Loucy (cell line): ENCODE measurements around the gene GPR15LG.
"Not testable (repeated sequence)": the region's sequence is repeated elsewhere in the genome, so short reads cannot be mapped to it uniquely, and the experiment has no call there.

Experiments used
- H2AFZ ChIP-seq: fragments of 200-600 bp; sonication (generic); 2 replicates; pipeline ENCODE4 v1.6.0; 2016; ENCODE audit warnings: antibody characterized with exemption, mild to moderate bottlenecking, low read length, moderate library complexity
- H3F3A ChIP-seq: fragments of 200-600 bp; 2 replicates; pipeline ENCODE4 v1.6.0; 2016; ENCODE audit warnings: antibody characterized with exemption, low read depth, mild to moderate bottlenecking
- H3K27me3 ChIP-seq: fragments of 200-600 bp; sonication (generic); 2 replicates; pipeline ENCODE4 v1.6.1; 2014; ENCODE audit warnings: low read length, mild to moderate bottlenecking; ENCODE audit not compliant: insufficient read depth, poor library complexity, severe bottlenecking
- H3K36me3 ChIP-seq: fragments of 200-600 bp; sonication (generic); 2 replicates; pipeline ENCODE4 v1.6.1; 2016; ENCODE audit warnings: low read length; ENCODE audit not compliant: insufficient read depth
- H3K4me1 ChIP-seq: fragments of 200-600 bp; sonication (generic); 2 replicates; pipeline ENCODE4 v1.5.1; 2014; ENCODE audit warnings: low read length, mild to moderate bottlenecking; ENCODE audit not compliant: insufficient read depth, poor library complexity, severe bottlenecking
- H3K4me2 ChIP-seq: fragments of 200-600 bp; sonication (generic); 2 replicates; pipeline ENCODE4 v1.6.0; 2014; ENCODE audit warnings: antibody characterized with exemption, low read length, low read depth, mild to moderate bottlenecking; ENCODE audit not compliant: poor library complexity, severe bottlenecking
- H3K4me3 ChIP-seq: fragments of 200-600 bp; sonication (generic); 2 replicates; pipeline ENCODE4 v1.5.1; 2014; ENCODE audit warnings: low read length, mild to moderate bottlenecking, mixed read lengths; ENCODE audit not compliant: poor library complexity, severe bottlenecking
- H3K79me2 ChIP-seq: fragments of 200-600 bp; sonication (generic); 2 replicates; pipeline ENCODE4 v1.6.1; 2014; ENCODE audit warnings: low read length; ENCODE audit not compliant: insufficient read depth
- H3K9ac ChIP-seq: fragments of 200-600 bp; sonication (generic); 2 replicates; pipeline ENCODE4 v1.6.0; 2014; ENCODE audit warnings: mild to moderate bottlenecking, low read depth, low read length, moderate library complexity; ENCODE audit not compliant: poor library complexity, severe bottlenecking
- H3K9me2 ChIP-seq: fragments of 200-600 bp; sonication (generic); replicated peaks from 2 replicates; pipeline ENCODE4 v1.6.1; 2016; ENCODE audit warnings: low read depth, low read length, mixed read lengths
- H3K9me3 ChIP-seq: fragments of 200-600 bp; sonication (generic); 2 replicates; pipeline ENCODE4 v1.6.1; 2014; ENCODE audit warnings: mild to moderate bottlenecking, antibody characterized with exemption, low read length, low read depth; ENCODE audit not compliant: insufficient read depth
- H4K20me1 ChIP-seq: fragments of 200-600 bp; sonication (generic); 2 replicates; pipeline ENCODE4 v1.6.0; 2014; ENCODE audit warnings: antibody characterized with exemption, low read length, mild to moderate bottlenecking; ENCODE audit not compliant: insufficient read depth, poor library complexity, severe bottlenecking
- CTCF ChIP-seq: fragments of 200-600 bp; sonication (generic); conservative IDR thresholded peaks from 2 replicates; pipeline ENCODE4 v1.5.1; 2014; ENCODE audit warnings: mild to moderate bottlenecking, antibody characterized with exemption, low read length
- EZH2phosphoT487 ChIP-seq: fragments of 200-600 bp; IDR thresholded peaks from 2 replicates; pipeline ENCODE4 v1.6.1; 2018; ENCODE audit warnings: antibody characterized with exemption, mild to moderate bottlenecking, moderate library complexity, borderline replicate concordance

Gene GPR15LG

GRCh38 chr10:84178160-84178609, 4.6 kb downstream of the GPR15LG start:
- H3K4me2 ChIP-seq = peak overlapping the region; percentile 0
- TF ChIP-seq EZH2phosphoT487 (no peak), CTCF (no peak)
- H3K9me2 ChIP-seq = no peaks in the 10 kb centered on the region

GRCh38 chr10:84179059-84179710, 5.6 kb downstream of the GPR15LG start:
- TF ChIP-seq EZH2phosphoT487 (no peak), CTCF (no peak)
- Histone ChIP-seq H2AFZ (no peak overlapping the region), H3K9me3 (no peaks in the 10 kb centered on the region)

More at GRCh38 chr10:84178160-84178609, 4.6 kb downstream of the GPR15LG start:
- peaks cover 3% of the 10 kb centered on the region for H3K4me1 ChIP-seq
- H3K9ac ChIP-seq = no peak overlapping the region
- no peaks in the 10 kb centered on the region for H4K20me1 ChIP-seq
- no peak overlapping the region for H2AFZ ChIP-seq
- H3K4me3 ChIP-seq = no peak overlapping the region
- no peaks in the 10 kb centered on the region for H3K9me3 ChIP-seq
- H3K79me2 ChIP-seq = no peaks in the 10 kb centered on the region
- no peaks in the 10 kb centered on the region for H3K27me3 ChIP-seq
- no peaks in the 10 kb centered on the region for H3F3A ChIP-seq
- H3K36me3 ChIP-seq = no peaks in the 10 kb centered on the region

GRCh38 chr10:84180386-84180785, 6.8 kb downstream of the GPR15LG start:
- not testable (repeated sequence) for H2AFZ ChIP-seq, H4K20me1 ChIP-seq, H3K4me2 ChIP-seq, H3K9me3 ChIP-seq, H3K4me1 ChIP-seq, H3K4me3 ChIP-seq, H3K36me3 ChIP-seq, H3K27me3 ChIP-seq, H3F3A ChIP-seq, H3K9me2 ChIP-seq, H3K79me2 ChIP-seq, H3K9ac ChIP-seq

More at GRCh38 chr10:84179059-84179710, 5.6 kb downstream of the GPR15LG start:
- no peak overlapping the region for H3K9ac ChIP-seq
- H3K9me2 ChIP-seq = no peaks in the 10 kb centered on the region
- no peak overlapping the region for H3K4me3 ChIP-seq
- no peaks in the 10 kb centered on the region for H3K27me3 ChIP-seq
- no peaks in the 10 kb centered on the region for H3K36me3 ChIP-seq
- H3K4me1 ChIP-seq = peaks cover 3% of the 10 kb centered on the region
- no peaks in the 10 kb centered on the region for H3F3A ChIP-seq
- no peak overlapping the region for H3K4me2 ChIP-seq
- no peaks in the 10 kb centered on the region for H4K20me1 ChIP-seq
- H3K79me2 ChIP-seq = no peaks in the 10 kb centered on the region

GRCh38 chr10:84181631-84182030, 8.0 kb downstream of the GPR15LG start:
- no peaks in the 10 kb centered on the region for H4K20me1 ChIP-seq
- H3K4me3 ChIP-seq = no peak overlapping the region
- no peaks in the 10 kb centered on the region for H3F3A ChIP-seq
- H3K4me2 ChIP-seq = no peak overlapping the region
- H3K79me2 ChIP-seq = no peaks in the 10 kb centered on the region
- H3K9me2 ChIP-seq = no peaks in the 10 kb centered on the region
- no peaks in the 10 kb centered on the region for H3K27me3 ChIP-seq
- no peak for TF ChIP-seq EZH2phosphoT487
- no peak for TF ChIP-seq CTCF
- H3K4me1 ChIP-seq = peaks cover 3% of the 10 kb centered on the region
- H3K9ac ChIP-seq = no peak overlapping the region
- no peaks in the 10 kb centered on the region for H3K9me3 ChIP-seq
- no peaks in the 10 kb centered on the region for H3K36me3 ChIP-seq
- no peak overlapping the region for H2AFZ ChIP-seq
